HL-60 (cell line): ENCODE results near the gene LCE6A.

Experiments used
- DNase-seq, 2 experiments: peaks; one replicate each; pipeline ENCODE4 v3.0.0-alpha.2; 2010 to 2020; ENCODE audit warnings: low read depth in 1 of 2, low spot score in 1 of 2
- H3K27ac ChIP-seq: fragments of 250-450 bp; sonication (Bioruptor Pico); replicated peaks from 2 replicates; pipeline ENCODE4 v1.5.1; 2020; ENCODE audit warnings: mild to moderate bottlenecking, moderate library complexity
- H3K27me3 ChIP-seq: fragments of 250-450 bp; sonication (Bioruptor Pico); 2 replicates; pipeline ENCODE4 v1.5.1; 2021; ENCODE audit warnings: mild to moderate bottlenecking, moderate library complexity; ENCODE audit not compliant: insufficient read depth, poor library complexity, severe bottlenecking
- H3K4me3 ChIP-seq: replicated peaks from 2 replicates; pipeline ENCODE4 v1.5.1; 2011; ENCODE audit warnings: mild to moderate bottlenecking, control low read depth, low read length; ENCODE audit not compliant: insufficient read depth
- GABPA ChIP-seq: IDR thresholded peaks from 2 replicates; pipeline ENCODE4 v1.6.1; 2012; ENCODE audit warnings: low read depth
- POLR2AphosphoS5 ChIP-seq: IDR thresholded peaks from 2 replicates; pipeline ENCODE4 v1.6.1; 2012; ENCODE audit warnings: low read depth
- SPI1 ChIP-seq: IDR thresholded peaks from 2 replicates; pipeline ENCODE4 v1.6.1; 2012; ENCODE audit warnings: low read depth, mild to moderate bottlenecking, borderline replicate concordance
- TF ChIP-seq, protein P1 (sequence below): IDR thresholded peaks from 2 replicates; pipeline ENCODE4 v1.6.1; 2012; ENCODE audit warnings: low read depth; ENCODE audit not compliant: insufficient replicate concordance
- TF ChIP-seq, protein P2 (sequence below): IDR thresholded peaks from one replicate; pipeline ENCODE4 v1.5.1; 2011; ENCODE audit warnings: low read length, control low read depth, inconsistent platforms; ENCODE audit not compliant: insufficient read depth

The LCE6A gene

GRCh38 chr1:152823294-152823693, 19.4 kb upstream of the LCE6A start:
- H3K27ac ChIP-seq: no peak overlapping the region
- TF ChIP-seq SPI1 (no peak), GABPA (no peak), POLR2AphosphoS5 (no peak)
- TF ChIP-seq, protein P1, sequence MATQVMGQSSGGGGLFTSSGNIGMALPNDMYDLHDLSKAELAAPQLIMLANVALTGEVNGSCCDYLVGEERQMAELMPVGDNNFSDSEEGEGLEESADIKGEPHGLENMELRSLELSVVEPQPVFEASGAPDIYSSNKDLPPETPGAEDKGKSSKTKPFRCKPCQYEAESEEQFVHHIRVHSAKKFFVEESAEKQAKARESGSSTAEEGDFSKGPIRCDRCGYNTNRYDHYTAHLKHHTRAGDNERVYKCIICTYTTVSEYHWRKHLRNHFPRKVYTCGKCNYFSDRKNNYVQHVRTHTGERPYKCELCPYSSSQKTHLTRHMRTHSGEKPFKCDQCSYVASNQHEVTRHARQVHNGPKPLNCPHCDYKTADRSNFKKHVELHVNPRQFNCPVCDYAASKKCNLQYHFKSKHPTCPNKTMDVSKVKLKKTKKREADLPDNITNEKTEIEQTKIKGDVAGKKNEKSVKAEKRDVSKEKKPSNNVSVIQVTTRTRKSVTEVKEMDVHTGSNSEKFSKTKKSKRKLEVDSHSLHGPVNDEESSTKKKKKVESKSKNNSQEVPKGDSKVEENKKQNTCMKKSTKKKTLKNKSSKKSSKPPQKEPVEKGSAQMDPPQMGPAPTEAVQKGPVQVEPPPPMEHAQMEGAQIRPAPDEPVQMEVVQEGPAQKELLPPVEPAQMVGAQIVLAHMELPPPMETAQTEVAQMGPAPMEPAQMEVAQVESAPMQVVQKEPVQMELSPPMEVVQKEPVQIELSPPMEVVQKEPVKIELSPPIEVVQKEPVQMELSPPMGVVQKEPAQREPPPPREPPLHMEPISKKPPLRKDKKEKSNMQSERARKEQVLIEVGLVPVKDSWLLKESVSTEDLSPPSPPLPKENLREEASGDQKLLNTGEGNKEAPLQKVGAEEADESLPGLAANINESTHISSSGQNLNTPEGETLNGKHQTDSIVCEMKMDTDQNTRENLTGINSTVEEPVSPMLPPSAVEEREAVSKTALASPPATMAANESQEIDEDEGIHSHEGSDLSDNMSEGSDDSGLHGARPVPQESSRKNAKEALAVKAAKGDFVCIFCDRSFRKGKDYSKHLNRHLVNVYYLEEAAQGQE: no peak
- TF ChIP-seq, protein P2, sequence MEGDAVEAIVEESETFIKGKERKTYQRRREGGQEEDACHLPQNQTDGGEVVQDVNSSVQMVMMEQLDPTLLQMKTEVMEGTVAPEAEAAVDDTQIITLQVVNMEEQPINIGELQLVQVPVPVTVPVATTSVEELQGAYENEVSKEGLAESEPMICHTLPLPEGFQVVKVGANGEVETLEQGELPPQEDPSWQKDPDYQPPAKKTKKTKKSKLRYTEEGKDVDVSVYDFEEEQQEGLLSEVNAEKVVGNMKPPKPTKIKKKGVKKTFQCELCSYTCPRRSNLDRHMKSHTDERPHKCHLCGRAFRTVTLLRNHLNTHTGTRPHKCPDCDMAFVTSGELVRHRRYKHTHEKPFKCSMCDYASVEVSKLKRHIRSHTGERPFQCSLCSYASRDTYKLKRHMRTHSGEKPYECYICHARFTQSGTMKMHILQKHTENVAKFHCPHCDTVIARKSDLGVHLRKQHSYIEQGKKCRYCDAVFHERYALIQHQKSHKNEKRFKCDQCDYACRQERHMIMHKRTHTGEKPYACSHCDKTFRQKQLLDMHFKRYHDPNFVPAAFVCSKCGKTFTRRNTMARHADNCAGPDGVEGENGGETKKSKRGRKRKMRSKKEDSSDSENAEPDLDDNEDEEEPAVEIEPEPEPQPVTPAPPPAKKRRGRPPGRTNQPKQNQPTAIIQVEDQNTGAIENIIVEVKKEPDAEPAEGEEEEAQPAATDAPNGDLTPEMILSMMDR: no peak
- no peak overlapping the region for H3K4me3 ChIP-seq
- no peak for DNase-seq
- H3K27me3 ChIP-seq: peaks cover 3% of the 10 kb centered on the region

GRCh38 chr1:152824964-152825363, 17.7 kb upstream of the LCE6A start:
- TF ChIP-seq POLR2AphosphoS5 (no peak), GABPA (no peak), SPI1 (no peak)
- TF ChIP-seq, protein P1: no peak
- TF ChIP-seq, protein P2: no peak
- no peak overlapping the region for H3K27ac ChIP-seq
- H3K4me3 ChIP-seq: no peak overlapping the region
- peaks cover 3% of the 10 kb centered on the region for H3K27me3 ChIP-seq
- DNase-seq: no peak

GRCh38 chr1:152827173-152827572, 15.5 kb upstream of the LCE6A start, which contains the start of gene LCE1A:
Gene LCE1A (plus strand): TSS chr1:152827473. CDS start chr1:152827473, 0 bp downstream.
- H3K4me3 ChIP-seq: no peak within 1 kb of the TSS
- no peak for DNase-seq
- TF ChIP-seq POLR2AphosphoS5 (no peak), SPI1 (no peak), GABPA (no peak)
- TF ChIP-seq, protein P2: no peak
- TF ChIP-seq, protein P1: no peak
- H3K27me3 ChIP-seq: peaks cover 3% of the 10 kb centered on the region
- H3K27ac ChIP-seq: no peak within 1 kb of the TSS
